ENCODE results near the gene NFU1. TPM values are rescaled to one million over a fixed set of nuclear protein-coding genes. Genes with fewer than 3 reads are reported as not detected.

NFU1 gene
- polyA plus RNA-seq, 1 donor, result 62.7 TPM

DNA sequence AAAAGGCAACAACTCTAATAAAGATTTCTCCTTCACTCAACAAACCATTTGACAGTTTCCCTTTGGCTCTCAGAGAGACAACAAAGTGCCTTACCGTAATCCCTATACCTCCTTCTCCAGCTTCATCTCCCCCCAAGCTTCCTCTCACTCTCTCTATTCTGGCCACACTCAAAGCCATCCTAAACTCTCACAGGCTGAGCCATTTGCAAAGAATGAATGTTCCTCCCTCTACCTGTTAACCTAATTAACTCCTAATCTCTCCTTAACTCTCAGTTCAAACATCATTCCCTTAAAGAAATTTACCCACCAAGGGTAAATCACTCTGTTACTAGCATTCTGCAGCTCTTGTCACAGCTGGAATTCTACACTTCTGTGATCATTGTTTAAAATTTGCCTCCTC is 88.5 kb downstream of the NFU1 start:
- DNase-seq, result no peak

Other genes with a start within 250 kb of the NFU1 start
- gene GFPT1, start 50.2 kb downstream of the NFU1 start, polyA plus RNA-seq (ENCODE audit: insufficient read length), result 43.1 TPM
- 26.5 TPM for gene AAK1, start 206.3 kb upstream of the NFU1 start, polyA plus RNA-seq (ENCODE audit: insufficient read length)

Data from left kidney (tissue), 2 donors.